Lower leg skin (tissue), 3 donors: Measurements from ENCODE around the gene C19orf53.

Experiments
- CTCF ChIP-seq, 3 donors: fragments of 450-650 bp; IDR thresholded peaks; one replicate each; pipeline ENCODE4 v1.5.1; 2016; ENCODE audit warnings: antibody characterized with exemption in 3 of 3, mild to moderate bottlenecking in 3 of 3, moderate library complexity in 2 of 3
- POLR2A ChIP-seq, 2 donors: fragments of 450-650 bp; IDR thresholded peaks; one replicate each; pipeline ENCODE4 v1.6.1; 2016 to 2017; ENCODE audit warnings: antibody characterized with exemption in 2 of 2, mild to moderate bottlenecking in 1 of 2, moderate library complexity in 1 of 2

- no peak for TF ChIP-seq CTCF (IDR thresholded peaks at IDR 0.05)
- TF ChIP-seq POLR2A (IDR thresholded peaks at IDR 0.05) = no peak
Measured at GRCh38 chr19:13762635-13763235, 11.5 kb upstream of the C19orf53 start.
